GM18873 (cell line): ENCODE measurements around the gene IFI27.
A peak's percentile ranks its signal among the peaks of the same experiment; 100 is the strongest.

Experiments
- ATAC-seq: cut with Tn5 transposase; IDR thresholded peaks from one replicate; pipeline ENCODE4 v1.9.1; 2021; ENCODE audit warnings: mild to moderate bottlenecking, moderate library complexity, moderate number of reproducible peaks; ENCODE audit not compliant: unreplicated experiment, low FRiP score

The IFI27 gene

DNA sequence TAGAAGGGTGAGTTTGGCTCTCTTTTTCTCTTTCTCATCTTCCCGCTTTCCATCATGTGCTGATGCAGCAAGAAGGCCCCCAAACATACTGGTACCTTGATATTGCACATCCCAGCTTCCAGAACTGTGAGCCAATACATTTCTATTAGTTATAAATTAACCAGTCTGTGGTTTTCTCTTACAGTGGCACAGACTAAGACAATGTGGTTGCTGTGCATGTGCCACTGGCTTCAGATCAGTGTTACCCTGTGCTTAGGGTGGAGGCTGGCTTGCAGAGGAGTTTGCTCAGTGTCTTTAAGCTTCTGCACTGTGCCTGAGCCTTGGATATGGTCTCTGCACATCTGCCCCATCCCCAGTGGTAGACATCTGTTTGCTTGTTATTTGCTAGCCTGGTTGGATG is 13.3 kb downstream of the IFI27 start:
- ATAC-seq, result no peak

DNA sequence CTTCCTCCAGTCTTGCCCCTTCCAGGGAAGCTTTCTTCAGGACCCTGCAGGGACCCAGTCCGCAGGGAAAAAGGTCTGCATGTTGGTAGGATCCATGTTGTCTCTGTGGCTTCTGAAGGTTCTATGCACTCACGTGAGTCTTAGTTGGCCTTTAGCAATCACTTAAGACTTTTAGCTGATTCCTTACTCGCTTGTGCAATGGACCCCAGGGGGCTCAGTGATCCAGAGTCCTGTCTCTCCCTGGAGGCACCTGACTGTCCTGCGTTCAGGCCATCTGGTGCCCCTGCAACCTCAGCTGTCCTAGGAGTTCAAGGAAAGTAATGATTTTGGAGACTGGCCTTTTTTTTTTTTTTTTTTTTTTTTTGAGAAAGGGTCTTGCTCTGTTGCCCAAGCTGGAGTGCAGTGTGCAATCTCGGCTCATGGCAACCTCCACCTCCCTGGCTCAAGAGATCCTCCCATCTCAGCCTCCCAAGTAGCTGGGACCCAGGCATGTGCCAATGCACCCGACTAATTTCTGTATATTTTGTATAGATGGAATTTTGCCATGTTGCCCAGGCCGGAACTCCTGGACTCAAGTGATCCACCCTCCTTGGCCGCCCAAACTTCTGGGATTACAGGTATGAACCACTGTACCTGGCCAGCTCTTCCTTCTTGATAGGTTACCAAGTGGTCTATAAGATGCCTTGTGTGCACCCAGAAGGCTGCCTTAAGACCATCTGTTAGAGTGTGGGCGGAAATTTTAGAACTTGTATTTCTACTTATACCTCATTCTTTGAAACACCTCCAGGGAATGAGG is 14.2 kb downstream of the IFI27 start:
- no peak for ATAC-seq

DNA sequence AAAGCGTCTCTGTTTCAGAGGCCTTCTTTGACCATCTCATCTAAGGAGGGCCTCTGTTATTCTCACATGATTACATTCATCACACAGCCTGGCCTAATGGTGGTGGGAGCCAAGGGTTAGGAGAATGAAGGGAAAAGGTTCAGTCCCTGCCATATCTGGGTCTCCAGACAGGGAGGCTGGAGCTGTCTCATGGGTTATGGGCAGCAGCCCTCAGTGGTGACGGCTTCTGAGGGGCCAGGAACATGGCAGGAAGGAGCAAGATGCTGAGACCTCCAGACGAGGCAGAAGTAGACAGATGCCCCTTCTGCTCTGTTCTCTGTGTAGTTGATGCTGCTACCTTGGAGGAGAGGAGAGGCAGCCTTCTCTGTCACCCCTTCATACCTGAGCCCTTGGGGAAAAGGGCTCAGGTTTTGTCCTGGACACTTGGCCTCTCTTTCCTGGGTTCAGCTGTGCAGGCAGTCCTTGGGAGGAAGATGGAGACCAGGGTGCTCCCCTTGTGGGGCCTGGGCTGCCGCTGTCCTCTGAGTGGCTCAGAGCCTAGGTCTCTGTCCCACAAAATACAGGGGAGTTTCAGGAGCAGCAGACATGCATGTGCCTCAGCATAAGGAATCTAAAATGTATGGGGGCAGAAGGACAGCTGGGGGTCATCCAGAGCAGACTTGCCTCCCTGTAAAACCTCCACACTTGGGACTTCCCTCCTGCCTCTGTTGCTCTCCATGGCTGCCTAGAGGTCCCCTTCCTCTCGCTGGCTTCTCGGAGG is 15.3 kb downstream of the IFI27 start:
- no peak for ATAC-seq

DNA sequence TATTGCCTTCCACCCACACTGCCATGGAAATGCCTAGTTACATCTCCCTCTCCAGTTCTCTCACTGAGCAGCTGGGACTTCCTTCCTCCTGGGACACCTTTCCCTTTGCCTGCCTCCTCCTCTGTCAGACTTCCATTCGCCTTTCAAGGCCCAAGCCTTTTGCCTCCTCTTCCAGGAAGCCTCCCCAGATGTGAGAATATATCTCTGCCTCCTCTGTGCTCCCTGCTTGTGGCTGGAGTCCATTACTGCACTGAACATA is 15.8 kb downstream of the IFI27 start:
- no peak for ATAC-seq

GRCh38 chr14:94126800-94127199 is 16.3 kb downstream of the IFI27 start:
- ATAC-seq, result no peak

GRCh38 chr14:94127330-94127729 is 16.8 kb downstream of the IFI27 start:
- ATAC-seq, result no peak

- ATAC-seq, result no peak
These were observed 17.8 kb downstream of the IFI27 start for GRCh38 chr14:94128216-94128839.

DNA sequence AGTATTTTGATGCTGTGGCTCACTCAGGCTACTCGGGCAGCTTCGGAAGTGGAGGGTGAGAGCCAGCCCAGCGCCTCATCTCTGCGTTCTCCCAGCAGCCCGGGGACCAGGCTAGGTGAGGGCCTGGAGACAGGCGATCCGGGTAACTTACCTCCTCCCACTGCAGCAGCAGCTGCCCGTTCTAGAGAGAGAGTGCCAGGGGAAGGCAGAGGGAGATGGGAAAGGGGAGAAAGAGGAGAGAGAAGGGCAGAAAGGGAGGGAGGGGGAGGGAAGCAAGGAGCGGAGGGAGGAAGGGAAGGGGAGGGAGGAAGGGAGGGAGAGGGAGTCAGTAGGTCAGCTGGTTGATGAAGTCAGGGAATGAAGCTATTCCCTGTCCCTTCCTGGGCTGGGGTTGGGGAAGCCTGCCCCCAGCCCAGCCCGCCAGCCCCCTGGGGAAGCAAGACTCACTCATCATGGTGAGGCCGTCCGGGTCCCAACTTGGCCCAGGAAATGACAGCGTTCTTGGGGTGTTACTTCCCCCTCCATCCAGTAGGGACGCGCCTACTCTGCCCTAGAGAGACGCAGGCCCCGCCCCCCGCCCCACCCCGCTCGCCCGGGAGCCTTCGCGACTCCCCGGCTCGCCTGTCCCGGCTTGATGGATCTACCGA is 18.7 kb downstream of the IFI27 start, which contains the start of gene IFI27L2:
IFI27L2 (minus strand) TSS at position 494 of the 647 bp plus-strand sequence; CDS start at position 454, 40 bp downstream.
- ATAC-seq, result peak; percentile 86

GRCh38 chr14:94129758-94130414 is 19.4 kb downstream of the IFI27 start:
- ATAC-seq, result no peak

GRCh38 chr14:94132285-94132887 is 21.9 kb downstream of the IFI27 start:
- ATAC-seq, result no peak

DNA sequence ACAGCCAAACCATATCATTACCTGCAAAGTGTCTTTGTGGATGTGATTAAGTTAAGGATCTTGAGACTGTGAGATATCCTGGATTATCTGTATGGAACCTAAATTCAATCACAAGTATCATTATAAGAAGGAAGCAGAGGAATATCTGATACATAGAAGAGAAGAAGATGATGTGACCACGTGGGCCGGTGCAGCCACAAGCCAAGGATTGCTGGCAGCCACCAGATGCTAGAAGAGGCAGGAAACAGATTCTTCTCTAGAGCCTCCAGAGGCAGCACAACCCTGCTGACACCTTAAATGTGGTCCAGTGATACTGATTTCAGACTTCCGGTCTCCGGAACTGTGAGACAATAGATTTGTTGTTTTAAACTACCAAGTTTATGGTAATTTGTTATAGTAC is 24.9 kb downstream of the IFI27 start:
- no peak for ATAC-seq

- peak; percentile 64 for ATAC-seq
These were observed 26.2 kb downstream of the IFI27 start for GRCh38 chr14:94136575-94137331.

- ATAC-seq, result no peak
These were observed 27.7 kb downstream of the IFI27 start for GRCh38 chr14:94138251-94138650.

GRCh38 chr14:94139006-94139405 is 28.5 kb downstream of the IFI27 start:
- no peak for ATAC-seq

DNA sequence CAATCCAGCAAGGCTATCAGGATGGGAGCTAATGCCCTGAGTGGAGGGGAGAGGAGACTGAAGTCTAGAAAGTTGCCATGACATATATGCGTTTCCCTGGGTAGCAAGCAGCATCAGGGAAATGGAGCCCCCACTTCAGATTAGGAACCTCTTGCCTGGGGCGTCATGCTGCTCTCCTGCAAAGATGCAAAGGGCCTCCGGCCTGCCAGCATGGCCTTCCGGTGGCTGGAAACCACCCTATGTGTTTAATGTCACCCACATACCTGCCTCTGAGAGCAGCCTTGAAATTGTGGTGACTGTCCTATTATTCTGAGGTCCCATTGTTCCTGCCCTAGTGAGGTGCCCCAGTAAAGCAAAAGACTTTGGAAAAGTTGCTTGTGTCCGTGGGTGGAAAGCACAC is 28.9 kb downstream of the IFI27 start:
- ATAC-seq, result no peak

- no peak for ATAC-seq
These were observed 31.7 kb downstream of the IFI27 start for GRCh38 chr14:94142247-94142646.

DNA sequence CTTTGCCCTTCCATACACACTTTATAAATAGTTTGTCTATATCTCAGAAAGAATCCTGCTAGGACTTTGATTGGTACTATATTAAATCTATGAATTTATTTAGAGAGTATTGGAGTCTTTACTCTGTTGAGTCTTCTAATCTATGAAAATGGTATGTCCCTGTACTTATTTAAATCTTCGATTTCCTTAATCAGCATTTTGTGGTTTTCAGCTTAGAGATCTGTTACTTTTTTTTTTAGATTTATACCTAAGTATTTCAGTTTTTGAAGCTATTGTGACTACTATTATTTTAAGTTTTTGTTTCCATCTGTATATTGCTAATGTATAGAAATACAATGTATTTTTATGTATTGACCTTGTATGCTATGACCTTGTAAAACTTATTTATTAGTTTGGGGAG is 32.3 kb downstream of the IFI27 start:
- ATAC-seq, result no peak

DNA sequence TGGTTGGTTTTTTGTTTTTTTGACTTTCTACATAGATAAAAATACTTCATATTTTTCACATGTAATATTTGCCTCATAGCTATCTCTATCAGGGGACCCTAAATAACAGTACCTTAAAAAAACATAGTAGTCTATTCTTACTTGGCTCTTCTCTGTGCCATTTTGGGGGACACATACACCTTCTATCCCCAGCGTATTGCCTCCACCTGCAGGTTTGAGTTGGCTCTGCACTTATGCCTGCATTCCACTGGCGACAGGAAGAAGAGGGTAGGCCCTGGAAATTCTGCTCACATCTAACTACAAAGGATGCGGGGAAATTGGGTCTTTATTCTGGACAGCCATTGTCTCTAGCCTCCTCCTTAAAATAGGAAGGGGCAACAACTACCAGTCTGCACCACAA is 32.7 kb downstream of the IFI27 start:
- no peak for ATAC-seq

- no peak for ATAC-seq
These were observed 33.2 kb downstream of the IFI27 start for GRCh38 chr14:94143711-94144110.
